A673 (cell line): ENCODE measurements around the gene PGLYRP1.

Experiments
- CTCF ChIP-seq: fragments of 300-800, 200-600 bp; sonication (generic); conservative IDR thresholded peaks from 2 replicates; pipeline ENCODE4 v1.5.1; 2017; ENCODE audit warnings: low read depth, mild to moderate bottlenecking, antibody characterized with exemption, low read length, moderate library complexity, mixed read lengths
- EZH2 ChIP-seq: fragments of 200-600 bp; sonication (generic); IDR thresholded peaks from 2 replicates; pipeline ENCODE4 v1.6.1; 2017; ENCODE audit warnings: borderline replicate concordance, low read depth, mild to moderate bottlenecking, mixed read lengths, antibody characterized with exemption, low read length; ENCODE audit not compliant: poor library complexity, severe bottlenecking

GRCh38 chr19:46040952-46041500, 18.2 kb upstream of the PGLYRP1 start, which contains the start of gene IGFL4:
- TF ChIP-seq CTCF (no peak), EZH2 (no peak)
